Smooth muscle cell (in vitro differentiated cells): ENCODE measurements around the gene TTC3. TPM values are rescaled to one million over a fixed set of nuclear protein-coding genes. Genes with fewer than 3 reads are reported as not detected.

Experiments
- DNase-seq: peaks from one replicate; lab custom pipeline; 2025; ENCODE audit not compliant: unreplicated experiment; lab: John Stamatoyannopoulos, UW
- H2AFZ ChIP-seq: fragments of 200-600 bp; sonication (generic); 2 replicates; pipeline ENCODE4 v1.6.0; 2016; ENCODE audit warnings: antibody characterized with exemption, low read depth, mild to moderate bottlenecking
- H3F3A ChIP-seq: fragments of 200-600 bp; sonication (generic); 2 replicates; pipeline ENCODE4 v1.6.0; 2017; ENCODE audit warnings: antibody characterized with exemption, low read depth
- H3K27ac ChIP-seq: fragments of 200-600 bp; sonication (generic); 2 replicates; pipeline ENCODE4 v1.5.1; 2016; ENCODE audit warnings: low read depth, mild to moderate bottlenecking
- H3K27me3 ChIP-seq: fragments of 200-600 bp; sonication (generic); 2 replicates; pipeline ENCODE4 v1.6.1; 2016; ENCODE audit warnings: low read depth, mild to moderate bottlenecking
- H3K36me3 ChIP-seq: fragments of 200-600 bp; sonication (generic); 2 replicates; pipeline ENCODE4 v1.5.1; 2016; ENCODE audit warnings: low read depth
- H3K4me1 ChIP-seq: fragments of 200-600 bp; sonication (generic); 2 replicates; pipeline ENCODE4 v1.5.1; 2016; ENCODE audit warnings: low read depth
- H3K4me2 ChIP-seq: fragments of 200-600 bp; sonication (generic); 2 replicates; pipeline ENCODE4 v1.6.0; 2016; ENCODE audit warnings: mild to moderate bottlenecking
- H3K4me3 ChIP-seq: fragments of 200-600 bp; sonication (generic); 2 replicates; pipeline ENCODE4 v1.5.1; 2016; ENCODE audit warnings: mild to moderate bottlenecking
- H3K79me2 ChIP-seq: fragments of 200-600 bp; sonication (generic); 2 replicates; pipeline ENCODE4 v1.6.0; 2016; ENCODE audit warnings: low read depth, mild to moderate bottlenecking
- H3K9ac ChIP-seq: fragments of 200-600 bp; sonication (generic); 2 replicates; pipeline ENCODE4 v1.6.0; 2016; ENCODE audit warnings: low read depth
- H3K9me3 ChIP-seq: fragments of 200-600 bp; sonication (generic); replicated peaks from 2 replicates; pipeline ENCODE4 v1.5.1; 2016; ENCODE audit warnings: low read depth
- H4K20me1 ChIP-seq: fragments of 200-600 bp; sonication (generic); 2 replicates; pipeline ENCODE4 v1.6.0; 2016; ENCODE audit warnings: low read depth
- CTCF ChIP-seq: fragments of 200-600 bp; sonication (generic); IDR thresholded peaks from 2 replicates; pipeline ENCODE4 v1.5.1; 2017; ENCODE audit warnings: borderline replicate concordance, mild to moderate bottlenecking, antibody characterized with exemption; ENCODE audit not compliant: insufficient read depth, poor library complexity, severe bottlenecking
- WGBS: methylation state at CpG from one replicate; pipeline ENCODE4 v1.1.7; 2016; ENCODE audit warnings: low lambda C conversion rate; 5-methylcytosine and 5-hydroxymethylcytosine counted together
- polyA plus RNA-seq: library from polyadenylated mRNA; unstranded; fragments of >200 nt; fragmentation: Nextera tagmentation; extraction: Ambion mirVana; gene quantifications from 2 replicates; pipeline ENCODE4 v1.2.1, GENCODE V29; 2016
- total RNA-seq: library from RNA; depleted of rRNA; stranded (reverse); fragments of >200 nt; gene quantifications from 2 replicates; pipeline ENCODE4 v1.2.3, GENCODE V29; 2014

TTC3 gene
- total and polyA plus RNA-seq, 2 experiments from 2014 or later: 193 to 224 TPM

- Histone ChIP-seq H3K9ac (no peak overlapping the region), H3K79me2 (no peaks in the 10 kb centered on the region), H3K27ac (no peak overlapping the region), H3K4me1 (peaks cover 15% of the 10 kb centered on the region), H3F3A (no peaks in the 10 kb centered on the region), H2AFZ (no peak overlapping the region), H3K36me3 (no peaks in the 10 kb centered on the region), H3K4me2 (no peak overlapping the region), H4K20me1 (no peaks in the 10 kb centered on the region), H3K9me3 (no peaks in the 10 kb centered on the region), H3K27me3 (no peaks in the 10 kb centered on the region), H3K4me3 (no peak overlapping the region)
- no peak for DNase-seq
- WGBS: 84% methylated on average over 2 of the region's 2 CpGs
- no peak for TF ChIP-seq CTCF
These were observed 17.7 kb upstream of the TTC3 start for GRCh38 chr21:37055271-37055855.

- H3F3A ChIP-seq: peaks cover 10% of the 10 kb centered on the region
- no peak for DNase-seq
- 92% methylated on average over 7 of the region's 7 CpGs for WGBS
- H2AFZ ChIP-seq: no peak overlapping the region
- no peak overlapping the region for H3K9ac ChIP-seq
- no peaks in the 10 kb centered on the region for H3K36me3 ChIP-seq
- no peaks in the 10 kb centered on the region for H3K27me3 ChIP-seq
- no peak for TF ChIP-seq CTCF
- no peaks in the 10 kb centered on the region for H3K9me3 ChIP-seq
- H3K27ac ChIP-seq: no peak overlapping the region
- H3K79me2 ChIP-seq: no peaks in the 10 kb centered on the region
- no peaks in the 10 kb centered on the region for H4K20me1 ChIP-seq
- no peak overlapping the region for H3K4me2 ChIP-seq
- no peak overlapping the region for H3K4me3 ChIP-seq
- peaks cover 25% of the 10 kb centered on the region for H3K4me1 ChIP-seq
These were observed 15.4 kb upstream of the TTC3 start for GRCh38 chr21:37057614-37058013.

GRCh38 chr21:37058261-37058660 is 14.8 kb upstream of the TTC3 start:
- Histone ChIP-seq H3K27me3 (no peaks in the 10 kb centered on the region), H3K9me3 (no peaks in the 10 kb centered on the region), H3F3A (peaks cover 10% of the 10 kb centered on the region), H2AFZ (no peak overlapping the region), H3K9ac (no peak overlapping the region), H3K4me2 (no peak overlapping the region), H3K36me3 (no peaks in the 10 kb centered on the region), H4K20me1 (no peaks in the 10 kb centered on the region), H3K79me2 (no peaks in the 10 kb centered on the region), H3K4me3 (no peak overlapping the region), H3K4me1 (peaks cover 25% of the 10 kb centered on the region), H3K27ac (no peak overlapping the region)
- TF ChIP-seq CTCF: no peak
- DNase-seq: no peak
- WGBS: 81% methylated on average over 2 of the region's 2 CpGs

- H3K9me3 ChIP-seq: no peaks in the 10 kb centered on the region
- H3K4me2 ChIP-seq: no peak overlapping the region
- no peak for DNase-seq
- no peak for TF ChIP-seq CTCF
- no peak overlapping the region for H3K4me3 ChIP-seq
- WGBS: 78% methylated on average over 5 of the region's 5 CpGs
- peaks cover 25% of the 10 kb centered on the region for H3K4me1 ChIP-seq
- H3K27me3 ChIP-seq: no peaks in the 10 kb centered on the region
- no peak overlapping the region for H2AFZ ChIP-seq
- H3K36me3 ChIP-seq: no peaks in the 10 kb centered on the region
- H4K20me1 ChIP-seq: no peaks in the 10 kb centered on the region
- H3K9ac ChIP-seq: no peak overlapping the region
- peak overlapping the region; percentile 81 for H3K27ac ChIP-seq
- H3F3A ChIP-seq: peaks cover 10% of the 10 kb centered on the region
- H3K79me2 ChIP-seq: no peaks in the 10 kb centered on the region
These were observed 13.9 kb upstream of the TTC3 start for GRCh38 chr21:37059181-37059580.
